ENCODE measurements around the gene KIF6. TPM values are rescaled to one million over a fixed set of nuclear protein-coding genes. Genes with fewer than 3 reads are reported as not detected.

Gene KIF6
- total RNA-seq, 2 experiments from 2014 or later = not detected

DNA sequence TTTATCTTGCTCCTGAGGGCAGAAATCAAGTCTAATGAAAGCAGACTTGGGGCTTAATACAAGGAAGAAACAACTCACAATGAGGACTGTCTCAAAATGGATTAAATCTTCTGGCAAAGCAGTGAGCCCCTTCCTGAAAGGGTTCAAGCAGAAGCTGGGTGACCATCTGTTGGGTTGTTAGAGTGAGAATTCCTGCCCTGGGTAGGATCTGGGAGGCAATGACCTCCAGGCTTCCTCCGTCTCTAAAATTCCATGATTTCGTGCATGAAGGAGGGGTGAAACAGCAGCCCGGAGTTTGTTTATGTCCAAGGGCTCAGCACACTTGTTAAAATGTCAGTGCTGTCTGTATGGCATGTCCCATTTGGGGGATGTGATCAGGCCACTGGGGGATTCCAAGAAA is 338.7 kb downstream of the KIF6 start:
- Histone ChIP-seq H3K9me3 (ENCODE audit: control insufficient read depth in 1 of 2, insufficient read depth in 1 of 2, low read length in 2 of 2) (no peaks in the 10 kb centered on the region), H3K36me3 (ENCODE audit: insufficient read depth, low read length) (no peaks in the 10 kb centered on the region), H3K4me3 (ENCODE audit: low read length) (no peak overlapping the region), H3K27me3 (ENCODE audit: control insufficient read depth in 1 of 2, insufficient read depth in 2 of 2, low read length in 2 of 2) (peaks cover 5% of the 10 kb centered on the region in 2 experiments), H3K4me1 (ENCODE audit: insufficient read depth, low read length) (no peaks in the 10 kb centered on the region), H3K27ac (ENCODE audit: low read depth in 1 of 2, low read length in 2 of 2) (no peak overlapping the region)
- peaks cover 18% of the 10 kb centered on the region for H3K27me3 Mint-ChIP-seq
- CTCF ChIA-PET = no interaction called here
- intact Hi-C loops (cut with DNase I, micrococcal nuclease) = no loop called here
- ATAC-seq (ENCODE audit: poor library complexity) = no peak
- no peak overlapping the region for H3K4me3 Mint-ChIP-seq
- no peak for DNase-seq
- TF ChIP-seq, protein P1, sequence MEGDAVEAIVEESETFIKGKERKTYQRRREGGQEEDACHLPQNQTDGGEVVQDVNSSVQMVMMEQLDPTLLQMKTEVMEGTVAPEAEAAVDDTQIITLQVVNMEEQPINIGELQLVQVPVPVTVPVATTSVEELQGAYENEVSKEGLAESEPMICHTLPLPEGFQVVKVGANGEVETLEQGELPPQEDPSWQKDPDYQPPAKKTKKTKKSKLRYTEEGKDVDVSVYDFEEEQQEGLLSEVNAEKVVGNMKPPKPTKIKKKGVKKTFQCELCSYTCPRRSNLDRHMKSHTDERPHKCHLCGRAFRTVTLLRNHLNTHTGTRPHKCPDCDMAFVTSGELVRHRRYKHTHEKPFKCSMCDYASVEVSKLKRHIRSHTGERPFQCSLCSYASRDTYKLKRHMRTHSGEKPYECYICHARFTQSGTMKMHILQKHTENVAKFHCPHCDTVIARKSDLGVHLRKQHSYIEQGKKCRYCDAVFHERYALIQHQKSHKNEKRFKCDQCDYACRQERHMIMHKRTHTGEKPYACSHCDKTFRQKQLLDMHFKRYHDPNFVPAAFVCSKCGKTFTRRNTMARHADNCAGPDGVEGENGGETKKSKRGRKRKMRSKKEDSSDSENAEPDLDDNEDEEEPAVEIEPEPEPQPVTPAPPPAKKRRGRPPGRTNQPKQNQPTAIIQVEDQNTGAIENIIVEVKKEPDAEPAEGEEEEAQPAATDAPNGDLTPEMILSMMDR (IDR thresholded peaks at IDR 0.05) = no peak
- H3K9me3 Mint-ChIP-seq = no peaks in the 10 kb centered on the region
- H3K36me3 Mint-ChIP-seq (ENCODE audit: low read depth) = no peaks in the 10 kb centered on the region
- POLR2A ChIA-PET = no interaction called here
- H3K27ac Mint-ChIP-seq = no peak overlapping the region
- H3K4me1 Mint-ChIP-seq (ENCODE audit: low read depth) = no peaks in the 10 kb centered on the region

DNA sequence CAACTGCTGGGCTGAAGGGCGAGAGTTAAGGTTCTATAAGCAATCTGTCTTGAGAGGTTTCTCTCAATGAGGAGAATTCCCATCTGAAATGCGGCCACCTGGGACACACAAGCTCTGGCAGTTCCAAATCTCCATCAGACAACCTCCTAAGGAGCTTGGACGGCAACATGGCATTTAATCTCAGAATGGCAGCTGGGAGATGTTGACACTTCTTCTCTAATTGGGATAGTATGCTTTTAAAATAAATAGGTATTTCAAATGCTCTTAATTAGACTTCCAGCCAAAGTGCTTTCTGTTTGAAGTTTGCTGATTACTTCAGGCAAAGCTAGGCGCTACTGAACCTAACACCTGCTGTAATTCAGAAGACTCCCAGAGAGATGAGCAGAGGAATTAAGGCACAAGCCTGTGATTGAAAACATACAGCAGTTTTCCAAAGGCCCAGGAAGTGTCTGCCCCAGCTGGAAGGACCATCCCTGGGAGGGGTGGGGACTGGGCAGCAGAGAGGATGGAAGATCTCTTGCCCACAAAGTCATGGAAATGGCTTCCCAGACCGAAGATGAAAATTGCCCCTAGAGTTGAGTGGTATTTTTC is 343.6 kb downstream of the KIF6 start:
- intact Hi-C loops (cut with DNase I, micrococcal nuclease) = no loop called here
- Histone ChIP-seq H3K4me1 (ENCODE audit: insufficient read depth, low read length) (no peaks in the 10 kb centered on the region), H3K4me3 (ENCODE audit: low read length) (no peak overlapping the region), H3K27ac (ENCODE audit: low read depth in 1 of 2, low read length in 2 of 2) (no peak overlapping the region), H3K27me3 (ENCODE audit: control insufficient read depth in 1 of 2, insufficient read depth in 2 of 2, low read length in 2 of 2) (peaks cover 0 to 7% of the 10 kb centered on the region in 2 experiments), H3K36me3 (ENCODE audit: insufficient read depth, low read length) (no peaks in the 10 kb centered on the region), H3K9me3 (ENCODE audit: control insufficient read depth in 1 of 2, insufficient read depth in 1 of 2, low read length in 2 of 2) (no peaks in the 10 kb centered on the region)
- H3K36me3 Mint-ChIP-seq (ENCODE audit: low read depth) = no peaks in the 10 kb centered on the region
- no peak overlapping the region for H3K27ac Mint-ChIP-seq
- ATAC-seq (ENCODE audit: poor library complexity) = no peak
- peaks cover 5% of the 10 kb centered on the region for H3K27me3 Mint-ChIP-seq
- POLR2A ChIA-PET = no interaction called here
- CTCF ChIA-PET = no interaction called here
- TF ChIP-seq, protein P1 (IDR thresholded peaks at IDR 0.05) = no peak
- no peak overlapping the region for H3K4me3 Mint-ChIP-seq
- DNase-seq = no peak
- H3K4me1 Mint-ChIP-seq (ENCODE audit: low read depth) = no peaks in the 10 kb centered on the region
- no peaks in the 10 kb centered on the region for H3K9me3 Mint-ChIP-seq

DNA sequence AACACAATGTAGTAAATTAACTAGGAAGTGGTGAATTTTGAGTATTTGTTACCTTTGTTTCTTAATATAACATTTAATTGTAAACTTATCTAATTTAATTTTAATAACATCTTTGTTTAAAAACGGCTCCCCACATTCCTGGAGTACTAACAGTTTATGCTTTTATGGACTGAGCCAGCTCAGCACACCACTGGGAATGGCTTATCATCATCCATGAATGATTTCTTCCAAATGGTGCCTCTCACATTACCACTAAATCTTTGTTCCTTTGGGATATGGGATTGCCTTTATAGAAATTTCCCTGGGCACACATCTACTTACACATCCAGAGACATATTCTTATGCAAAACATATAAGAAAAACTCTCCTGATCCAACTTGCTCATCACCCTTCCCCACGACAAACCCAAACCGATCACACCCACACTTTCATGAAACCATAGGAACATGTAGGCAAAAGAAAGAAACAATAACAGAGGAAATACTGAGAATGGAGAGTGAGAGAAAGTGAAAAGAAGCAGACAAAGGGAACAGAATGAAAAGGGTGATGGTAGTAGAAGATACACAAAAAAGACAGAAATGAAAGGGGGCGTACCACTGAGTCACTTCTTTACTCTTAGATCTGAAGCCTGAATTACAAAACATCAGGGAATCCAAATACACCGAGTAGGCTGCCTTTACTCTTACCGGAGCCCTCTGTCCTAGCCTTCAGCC is 344.2 kb downstream of the KIF6 start:
- DNase-seq (no peak), ATAC-seq (ENCODE audit: poor library complexity) (no peak)
- CTCF ChIA-PET = no interaction called here
- H3K9me3 ChIP-seq (ENCODE audit: control insufficient read depth in 1 of 2, insufficient read depth in 1 of 2, low read length in 2 of 2) = no peaks in the 10 kb centered on the region
- no peak overlapping the region for H3K27ac ChIP-seq (ENCODE audit: low read depth in 1 of 2, low read length in 2 of 2)
- Mint-ChIP-seq H3K4me3 (no peak overlapping the region), H3K27me3 (peaks cover 1% of the 10 kb centered on the region), H3K9me3 (no peaks in the 10 kb centered on the region), H3K36me3 (ENCODE audit: low read depth) (no peaks in the 10 kb centered on the region), H3K4me1 (ENCODE audit: low read depth) (no peaks in the 10 kb centered on the region), H3K27ac (no peak overlapping the region)
- TF ChIP-seq, protein P1 (IDR thresholded peaks at IDR 0.05) = no peak
- H3K27me3 ChIP-seq (ENCODE audit: control insufficient read depth in 1 of 2, insufficient read depth in 2 of 2, low read length in 2 of 2) = peaks cover 0 to 7% of the 10 kb centered on the region in 2 experiments
- POLR2A ChIA-PET = no interaction called here
- H3K4me3 ChIP-seq (ENCODE audit: low read length) = no peak overlapping the region
- H3K36me3 ChIP-seq (ENCODE audit: insufficient read depth, low read length) = no peaks in the 10 kb centered on the region
- intact Hi-C loops (cut with DNase I, micrococcal nuclease) = no loop called here
- no peaks in the 10 kb centered on the region for H3K4me1 ChIP-seq (ENCODE audit: insufficient read depth, low read length)
